Right atrium auricular region (tissue), 2 donors: ENCODE measurements around the gene S100A14. TPM values are rescaled to one million over a fixed set of nuclear protein-coding genes. Genes with fewer than 3 reads are reported as not detected.
"Not testable (repeated sequence)": the region's sequence is repeated elsewhere in the genome, so short reads cannot be mapped to it uniquely, and the experiment has no call there.

ENCODE experiments used
- DNase-seq: peaks from one replicate; pipeline ENCODE4 v3.0.0-alpha.2; 2019; ENCODE audit warnings: low spot score
- H3K27ac ChIP-seq, 2 donors: fragments of 200-600 bp; sonication (generic); 1 replicate in 1 of 2; 2 replicates in 1 of 2; pipeline ENCODE4 v1.5.1; 2016 to 2019
- H3K27me3 ChIP-seq, 2 donors: fragments of 200-600 bp; sonication (generic); one replicate each; pipeline versions ENCODE4 v1.5.1 to v1.6.0; 2017 to 2019
- H3K36me3 ChIP-seq: fragments of 200-600 bp; sonication (generic); one replicate; pipeline ENCODE4 v1.5.1; 2016
- H3K4me1 ChIP-seq, 2 donors: fragments of 200-600 bp; sonication (generic); one replicate each; pipeline versions ENCODE4 v1.5.1 to v1.6.0; 2017 to 2019
- H3K4me3 ChIP-seq, 2 donors: fragments of 200-600 bp; sonication (generic); 1 replicate in 1 of 2; 2 replicates in 1 of 2; pipeline ENCODE4 v1.5.1; 2017 to 2019; ENCODE audit warnings: mild to moderate bottlenecking in 1 of 2, moderate library complexity in 1 of 2
- H3K9me3 ChIP-seq, 2 donors: fragments of 200-600 bp; sonication (generic); one replicate each; pipeline ENCODE4 v1.5.1; 2019
- CTCF ChIP-seq, 2 donors: fragments of 200-600 bp; sonication (generic); IDR thresholded peaks; one replicate each; pipeline ENCODE4 v1.5.1; 2019; ENCODE audit warnings: antibody characterized with exemption in 2 of 2
- total RNA-seq, 2 donors: library from RNA; depleted of rRNA; stranded (reverse); fragments of >200 nt; gene quantifications; one replicate each; pipeline ENCODE4 v1.1.0, GENCODE V29; 2016

Gene S100A14
- total RNA-seq, 2 donors from 2014 or later = 0.55 to 2.4 TPM

- H3K4me1 ChIP-seq = no peaks in the 10 kb centered on the region
- TF ChIP-seq CTCF (IDR thresholded peaks at IDR 0.05) = no peak
- H3K36me3 ChIP-seq = no peaks in the 10 kb centered on the region
- no peak for DNase-seq
- no peak overlapping the region for H3K27ac ChIP-seq
- no peak overlapping the region for H3K4me3 ChIP-seq
- no peaks in the 10 kb centered on the region for H3K27me3 ChIP-seq
- no peaks in the 10 kb centered on the region for H3K9me3 ChIP-seq
Measured at GRCh38 chr1:153592748-153593147, 23.4 kb downstream of the S100A14 start.

GRCh38 chr1:153588482-153588881 lies 27.6 kb downstream of the S100A14 start:
- Histone ChIP-seq H3K27me3 (no peaks in the 10 kb centered on the region), H3K36me3 (no peaks in the 10 kb centered on the region), H3K4me1 (peaks cover 0 to 10% of the 10 kb centered on the region in 2 donors), H3K4me3 (no peak overlapping the region), H3K27ac (no peak overlapping the region), H3K9me3 (no peaks in the 10 kb centered on the region)
- DNase-seq = no peak
- TF ChIP-seq CTCF (IDR thresholded peaks at IDR 0.05) = no peak

GRCh38 chr1:153588033-153588432 lies 28.1 kb downstream of the S100A14 start:
- not testable (repeated sequence) for DNase-seq, H3K27me3 ChIP-seq

GRCh38 chr1:153587314-153587713 lies 28.8 kb downstream of the S100A14 start:
- Histone ChIP-seq H3K27me3 (no peaks in the 10 kb centered on the region), H3K4me1 (peaks cover 0 to 10% of the 10 kb centered on the region in 2 donors), H3K36me3 (no peaks in the 10 kb centered on the region), H3K27ac (no peak overlapping the region), H3K4me3 (no peak overlapping the region), H3K9me3 (no peaks in the 10 kb centered on the region)
- no peak for DNase-seq
- no peak for TF ChIP-seq CTCF (IDR thresholded peaks at IDR 0.05)

More at GRCh38 chr1:153588033-153588432, 28.1 kb downstream of the S100A14 start:
- H3K27ac ChIP-seq, H3K4me3 ChIP-seq, H3K36me3 ChIP-seq, H3K9me3 ChIP-seq: not testable (repeated sequence)
- H3K4me1 ChIP-seq = peaks cover 0 to 10% of the 10 kb centered on the region in 2 donors

- no peak for TF ChIP-seq CTCF (IDR thresholded peaks at IDR 0.05)
- Histone ChIP-seq H3K27ac (no peak overlapping the region), H3K27me3 (no peaks in the 10 kb centered on the region), H3K4me3 (no peak overlapping the region), H3K36me3 (no peaks in the 10 kb centered on the region), H3K9me3 (no peaks in the 10 kb centered on the region), H3K4me1 (peaks cover 0 to 10% of the 10 kb centered on the region in 2 donors)
- no peak for DNase-seq
Measured at GRCh38 chr1:153586347-153586746, 29.8 kb downstream of the S100A14 start.

GRCh38 chr1:153585006-153585405 lies 31.1 kb downstream of the S100A14 start:
- Histone ChIP-seq H3K4me3 (no peak overlapping the region), H3K36me3 (no peaks in the 10 kb centered on the region), H3K27ac (no peak overlapping the region), H3K4me1 (peaks cover 0 to 10% of the 10 kb centered on the region in 2 donors), H3K27me3 (no peaks in the 10 kb centered on the region), H3K9me3 (no peaks in the 10 kb centered on the region)
- TF ChIP-seq CTCF (IDR thresholded peaks at IDR 0.05) = no peak
- no peak for DNase-seq
